ELR (cell line): ENCODE data around the gene CCNY.
A peak's percentile ranks its signal among the peaks of the same experiment; 100 is the strongest.

ENCODE experiments used
- DNase-seq: peaks from one replicate; pipeline ENCODE4 v3.0.0-alpha.2; 2015; ENCODE audit warnings: low read depth

The CCNY gene

GRCh38 chr10:35585356-35585755, 249.0 kb downstream of the CCNY start:
- no peak for DNase-seq

DNA sequence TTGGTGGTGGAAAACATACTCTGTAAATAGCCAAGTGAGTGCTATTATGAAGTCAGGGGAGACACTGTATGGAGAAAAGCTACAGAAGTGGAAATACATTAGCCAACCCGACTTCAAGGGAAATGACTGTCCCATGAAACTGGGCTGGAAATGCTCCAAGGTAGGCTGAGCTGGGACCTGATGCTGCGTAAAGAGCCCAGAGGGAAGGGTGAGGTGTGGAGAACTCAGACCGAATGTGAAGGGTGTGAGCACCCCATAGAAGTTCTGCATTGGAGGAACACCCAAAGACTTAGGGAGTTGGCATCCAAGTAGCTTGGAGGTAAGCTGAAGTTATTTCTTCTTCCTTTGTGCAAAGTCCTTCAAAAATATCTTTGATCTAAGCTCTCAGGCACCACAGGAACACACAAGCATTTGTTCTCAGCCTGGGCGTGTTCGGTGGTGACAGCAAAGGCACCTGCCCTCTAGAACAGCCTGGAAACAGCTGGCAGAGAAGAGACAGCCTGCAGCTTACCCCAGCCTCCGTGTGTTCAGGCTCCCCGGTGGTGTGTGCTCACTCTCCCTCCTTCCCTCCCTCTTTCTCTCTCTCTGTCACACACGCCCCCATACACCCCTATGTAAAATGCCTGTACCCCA, 249.7 kb downstream of the CCNY start:
- no peak for DNase-seq

DNA sequence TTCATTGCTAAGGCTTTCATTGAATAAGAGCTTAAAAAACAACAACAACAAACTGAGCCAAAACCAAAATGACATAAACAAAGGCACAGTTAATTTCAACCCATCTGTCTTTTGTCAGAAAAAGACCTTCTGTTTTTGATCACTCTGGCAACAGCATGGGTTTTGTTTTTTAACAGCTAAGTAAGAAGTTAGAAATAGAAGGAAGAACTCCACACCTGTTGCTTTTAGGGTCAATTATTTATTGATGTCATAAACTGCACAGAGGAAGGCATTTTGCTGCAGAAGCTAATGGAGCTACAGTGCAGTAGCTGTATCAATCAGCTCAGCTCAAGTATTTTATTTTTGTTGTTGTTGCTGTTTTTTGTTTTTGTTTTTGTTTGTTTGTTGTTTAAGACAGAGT, 252.5 kb downstream of the CCNY start:
- no peak for DNase-seq

DNA sequence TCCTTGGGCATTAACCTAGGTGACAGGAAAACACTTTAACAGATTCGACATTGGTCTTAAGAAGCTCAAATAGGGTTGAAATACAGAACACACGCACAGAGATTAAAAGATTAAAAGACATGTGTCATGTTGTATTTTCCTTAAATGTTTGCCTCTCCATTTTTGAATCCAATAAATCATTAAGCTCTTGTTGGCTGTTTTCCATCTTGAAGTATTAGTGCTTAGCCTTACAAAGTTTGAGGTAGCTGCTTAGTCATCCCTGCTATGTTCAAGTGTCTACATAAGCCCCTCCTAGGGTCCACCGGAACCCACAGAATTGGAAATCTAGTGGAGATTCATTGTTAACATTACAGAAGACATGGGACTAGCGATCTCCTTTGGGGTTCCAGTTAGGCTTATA, 256.1 kb downstream of the CCNY start:
- no peak for DNase-seq

DNA sequence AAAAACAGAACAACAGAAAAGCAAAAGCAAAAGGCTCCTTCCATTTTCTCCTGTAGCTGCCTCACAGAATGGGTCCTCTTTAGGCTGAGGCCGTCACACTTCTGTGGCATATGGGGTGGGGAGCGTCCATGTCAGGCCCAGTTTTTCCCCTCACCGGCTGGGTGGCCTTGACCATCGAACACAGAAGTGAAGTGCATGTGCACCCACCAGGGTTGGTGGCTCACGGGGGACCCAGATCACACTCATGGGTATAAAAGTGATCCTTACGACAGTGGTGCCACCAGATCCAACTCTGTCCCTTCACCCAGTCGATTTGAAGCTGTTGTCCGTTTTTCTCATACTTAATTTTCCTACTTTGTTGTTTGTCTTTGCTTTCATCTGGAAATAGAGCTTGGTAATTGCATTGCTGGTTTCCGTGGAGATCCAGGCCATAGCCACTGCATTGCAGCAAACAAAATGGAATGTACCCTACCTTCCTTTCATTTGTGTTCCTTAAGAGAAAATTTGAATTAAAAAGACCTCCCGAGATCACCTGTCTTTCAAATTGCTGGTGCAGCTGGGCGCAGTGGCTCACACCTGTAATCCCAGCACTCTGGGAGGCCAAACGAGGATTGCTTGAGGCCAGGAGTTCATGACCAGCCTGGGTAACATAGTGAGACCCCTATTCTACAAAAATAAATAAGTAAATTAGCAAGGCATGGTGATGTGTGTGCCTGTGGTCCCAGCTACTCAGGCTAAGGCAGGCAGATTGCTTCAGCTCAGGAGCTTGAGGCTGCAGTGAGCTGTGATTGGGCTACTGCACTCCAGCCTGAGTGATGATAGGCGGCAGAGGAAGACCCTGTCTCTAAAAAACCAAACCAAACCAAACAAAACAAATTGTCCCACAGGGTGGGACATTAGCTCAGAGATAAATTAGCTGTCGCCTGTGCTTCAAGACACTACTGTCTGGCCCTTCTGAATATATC, 258.1 kb downstream of the CCNY start:
- DNase-seq, result no peak

DNA sequence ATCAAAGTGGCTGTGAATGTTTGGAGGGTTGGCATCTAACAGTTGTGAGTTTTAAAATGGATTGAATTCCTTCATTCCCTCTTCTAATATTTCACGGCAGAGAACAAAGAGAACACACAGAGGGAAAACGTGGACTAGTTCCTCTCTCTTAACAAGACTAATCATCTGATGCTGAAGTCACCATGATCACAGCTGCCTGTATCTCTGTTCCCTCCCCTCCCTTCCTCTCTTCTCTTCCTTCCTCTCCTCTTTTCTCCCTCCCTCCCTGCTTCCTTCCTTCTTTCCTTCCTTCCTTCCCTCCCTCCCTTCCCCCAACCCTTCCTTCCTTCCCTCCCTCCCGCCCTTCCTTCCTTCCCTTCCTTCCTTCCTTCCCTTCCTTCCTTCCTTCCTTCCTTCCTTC, 258.8 kb downstream of the CCNY start:
- DNase-seq, result no peak

- DNase-seq, result peak; percentile 29
These were observed 262.1 kb downstream of the CCNY start for GRCh38 chr10:35598379-35598778.

GRCh38 chr10:35600193-35600592, 263.9 kb downstream of the CCNY start:
- no peak for DNase-seq

DNA sequence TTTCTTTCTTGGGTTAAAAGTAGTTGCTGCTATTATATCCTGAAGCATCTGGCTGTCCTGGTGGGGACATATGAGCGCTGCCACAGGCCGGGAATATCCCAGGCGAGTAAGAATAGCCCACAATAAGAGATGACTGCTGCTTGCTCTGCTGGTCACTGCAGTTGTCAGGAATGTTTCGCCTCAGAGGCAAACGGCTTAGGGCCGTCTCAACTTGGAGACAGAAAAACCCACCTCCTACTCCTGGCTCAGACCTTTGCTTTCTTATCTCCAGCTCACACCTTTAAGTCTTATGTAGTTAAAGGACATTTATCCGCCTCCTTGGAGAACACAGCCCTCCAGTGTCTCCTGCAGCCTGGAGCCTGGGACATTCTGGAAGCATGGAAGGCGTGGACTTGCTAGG, 268.9 kb downstream of the CCNY start, which contains the start of gene GJD4:
Gene GJD4 (plus strand): TSS at position 151 of the 400 bp plus-strand sequence. CDS start 227 bp downstream, at position 378.
- no peak for DNase-seq

GRCh38 chr10:35606430-35606829, 270.1 kb downstream of the CCNY start:
- DNase-seq, result peak; percentile 8

DNA sequence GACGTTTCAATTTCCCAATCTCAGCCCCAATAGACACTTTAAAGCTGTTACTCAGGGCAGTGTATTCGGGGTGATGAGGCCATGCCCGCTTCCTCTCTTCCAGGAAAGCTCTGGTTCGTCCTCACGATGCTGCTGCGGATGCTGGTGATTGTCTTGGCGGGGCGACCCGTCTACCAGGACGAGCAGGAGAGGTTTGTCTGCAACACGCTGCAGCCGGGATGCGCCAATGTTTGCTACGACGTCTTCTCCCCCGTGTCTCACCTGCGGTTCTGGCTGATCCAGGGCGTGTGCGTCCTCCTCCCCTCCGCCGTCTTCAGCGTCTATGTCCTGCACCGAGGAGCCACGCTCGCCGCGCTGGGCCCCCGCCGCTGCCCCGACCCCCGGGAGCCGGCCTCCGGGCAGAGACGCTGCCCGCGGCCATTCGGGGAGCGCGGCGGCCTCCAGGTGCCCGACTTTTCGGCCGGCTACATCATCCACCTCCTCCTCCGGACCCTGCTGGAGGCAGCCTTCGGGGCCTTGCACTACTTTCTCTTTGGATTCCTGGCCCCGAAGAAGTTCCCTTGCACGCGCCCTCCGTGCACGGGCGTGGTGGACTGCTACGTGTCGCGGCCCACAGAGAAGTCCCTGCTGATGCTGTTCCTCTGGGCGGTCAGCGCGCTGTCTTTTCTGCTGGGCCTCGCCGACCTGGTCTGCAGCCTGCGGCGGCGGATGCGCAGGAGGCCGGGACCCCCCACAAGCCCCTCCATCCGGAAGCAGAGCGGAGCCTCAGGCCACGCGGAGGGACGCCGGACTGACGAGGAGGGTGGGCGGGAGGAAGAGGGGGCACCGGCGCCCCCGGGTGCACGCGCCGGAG, 271.4 kb downstream of the CCNY start:
- peak; percentile 8 for DNase-seq

GRCh38 chr10:35608328-35608672, 272.0 kb downstream of the CCNY start:
- no peak for DNase-seq

GRCh38 chr10:35611750-35612149, 275.4 kb downstream of the CCNY start:
- no peak for DNase-seq

GRCh38 chr10:35612385-35613106, 276.2 kb downstream of the CCNY start:
- no peak for DNase-seq

GRCh38 chr10:35613107-35613440, 276.8 kb downstream of the CCNY start:
- DNase-seq, result no peak

DNA sequence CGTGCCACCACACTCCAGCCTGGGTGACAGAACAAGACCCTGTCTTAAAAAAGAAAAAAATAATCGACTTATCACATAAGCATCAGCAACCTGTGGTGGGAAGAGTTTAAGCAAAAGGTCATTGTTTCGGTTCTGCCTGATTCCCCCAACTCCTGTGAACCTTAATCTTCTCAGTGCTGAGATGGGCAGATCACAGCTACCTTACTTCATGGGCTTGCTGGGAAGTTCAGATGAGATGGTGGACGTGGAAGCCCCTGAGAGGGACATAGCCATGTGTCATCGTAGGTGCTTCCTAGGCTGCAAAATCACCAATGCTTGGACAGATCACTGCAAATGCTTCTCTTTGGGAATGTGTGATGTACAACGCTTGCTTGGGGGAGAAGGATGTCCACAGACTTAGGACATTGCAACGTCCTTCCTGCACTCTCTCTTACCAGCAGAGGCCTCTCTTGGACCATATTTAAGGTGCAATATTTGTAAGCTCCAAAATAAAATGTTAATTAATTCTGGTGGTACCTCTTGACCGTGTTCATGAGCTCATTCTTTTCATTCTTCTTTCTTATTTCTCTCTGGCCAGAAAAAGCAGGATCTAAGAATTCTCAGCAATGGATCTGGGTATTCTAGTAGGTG, 277.4 kb downstream of the CCNY start:
- peak; percentile 64 for DNase-seq

DNA sequence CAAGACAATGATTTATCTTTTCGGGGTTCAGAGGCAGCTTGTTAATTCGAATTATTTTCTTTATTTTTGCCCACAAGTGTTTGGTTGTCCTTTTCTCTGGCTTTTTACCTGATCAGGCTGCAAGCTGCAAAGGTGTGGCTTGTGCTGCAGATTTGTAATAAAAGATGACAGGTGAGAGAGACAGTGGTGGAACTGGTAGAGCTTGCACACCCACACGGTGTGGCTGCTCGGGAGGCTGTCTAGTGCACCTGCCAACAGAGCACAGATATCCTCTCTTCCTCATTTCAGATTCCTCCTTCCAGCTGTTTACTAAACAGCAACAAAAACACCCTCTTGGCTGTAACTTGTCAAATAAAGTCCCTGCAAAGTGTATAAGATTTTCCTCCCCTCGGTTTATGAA, 278.0 kb downstream of the CCNY start:
- no peak for DNase-seq
